ENCODE results near the gene HUWE1.

Gene HUWE1

GRCh38 chrX:53704854-53705253 lies 18.3 kb upstream of the HUWE1 start:
- no peak for TF ChIP-seq YY1 (IDR thresholded peaks at IDR 0.05; ENCODE audit: low read depth)
- TF ChIP-seq RAD21 (IDR thresholded peaks at IDR 0.05; ENCODE audit: low read depth): no peak
- no peak for TF ChIP-seq TEAD4 (IDR thresholded peaks at IDR 0.05)
- no peak for TF ChIP-seq TAF1 (IDR thresholded peaks at IDR 0.05; ENCODE audit: low read depth)
- TF ChIP-seq ZBTB7A (IDR thresholded peaks at IDR 0.05; ENCODE audit: low read depth): no peak
- TF ChIP-seq EGR1 (IDR thresholded peaks at IDR 0.05): no peak
- TF ChIP-seq, protein P1, sequence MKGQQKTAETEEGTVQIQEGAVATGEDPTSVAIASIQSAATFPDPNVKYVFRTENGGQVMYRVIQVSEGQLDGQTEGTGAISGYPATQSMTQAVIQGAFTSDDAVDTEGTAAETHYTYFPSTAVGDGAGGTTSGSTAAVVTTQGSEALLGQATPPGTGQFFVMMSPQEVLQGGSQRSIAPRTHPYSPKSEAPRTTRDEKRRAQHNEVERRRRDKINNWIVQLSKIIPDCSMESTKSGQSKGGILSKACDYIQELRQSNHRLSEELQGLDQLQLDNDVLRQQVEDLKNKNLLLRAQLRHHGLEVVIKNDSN (IDR thresholded peaks at IDR 0.05): no peak
- TF ChIP-seq TCF12 (IDR thresholded peaks at IDR 0.05; ENCODE audit: low read depth): no peak
- TF ChIP-seq, protein P2, sequence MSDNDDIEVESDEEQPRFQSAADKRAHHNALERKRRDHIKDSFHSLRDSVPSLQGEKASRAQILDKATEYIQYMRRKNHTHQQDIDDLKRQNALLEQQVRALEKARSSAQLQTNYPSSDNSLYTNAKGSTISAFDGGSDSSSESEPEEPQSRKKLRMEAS (IDR thresholded peaks at IDR 0.05): no peak
- no peak for TF ChIP-seq CREB1 (IDR thresholded peaks at IDR 0.05; ENCODE audit: low read depth)

DNA sequence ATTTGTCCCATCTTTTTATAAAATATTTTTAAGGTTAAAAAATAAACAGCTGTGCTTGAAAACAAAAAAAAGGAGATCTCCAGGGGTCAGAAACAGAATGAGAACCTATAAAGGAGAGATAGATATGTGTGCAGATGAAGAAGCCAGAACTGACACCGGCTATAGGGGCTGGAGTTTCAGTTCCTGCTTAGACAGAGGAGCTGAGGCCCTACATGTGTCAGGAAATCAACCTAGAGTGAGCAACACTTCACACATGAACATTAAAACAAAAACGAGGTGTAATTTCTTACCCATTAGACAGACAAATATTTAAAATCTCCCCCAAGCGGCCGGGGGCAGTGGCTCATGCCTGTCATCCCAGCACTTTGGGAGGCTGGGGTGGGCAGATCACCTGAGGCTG lies 17.8 kb upstream of the HUWE1 start:
- TF ChIP-seq EGR1 (IDR thresholded peaks at IDR 0.05) (no peak), FOXM1 (IDR thresholded peaks at IDR 0.05; ENCODE audit: borderline replicate concordance, low read depth) (no peak), TCF12 (IDR thresholded peaks at IDR 0.05; ENCODE audit: low read depth) (no peak), RAD21 (IDR thresholded peaks at IDR 0.05; ENCODE audit: low read depth) (no peak), CREB1 (IDR thresholded peaks at IDR 0.05; ENCODE audit: low read depth) (no peak), TAF1 (IDR thresholded peaks at IDR 0.05; ENCODE audit: low read depth) (no peak), ZBTB7A (IDR thresholded peaks at IDR 0.05; ENCODE audit: low read depth) (no peak), YY1 (IDR thresholded peaks at IDR 0.05; ENCODE audit: low read depth) (no peak), CEBPB (IDR thresholded peaks at IDR 0.05) (no peak), TEAD4 (IDR thresholded peaks at IDR 0.05) (no peak), EP300 (IDR thresholded peaks at IDR 0.05; ENCODE audit: borderline replicate concordance) (no peak), NFIC (IDR thresholded peaks at IDR 0.05) (no peak), REST (IDR thresholded peaks at IDR 0.05; ENCODE audit: low read depth) (no peak)
- TF ChIP-seq, protein P1 (IDR thresholded peaks at IDR 0.05): no peak
- TF ChIP-seq, protein P2 (IDR thresholded peaks at IDR 0.05): no peak

DNA sequence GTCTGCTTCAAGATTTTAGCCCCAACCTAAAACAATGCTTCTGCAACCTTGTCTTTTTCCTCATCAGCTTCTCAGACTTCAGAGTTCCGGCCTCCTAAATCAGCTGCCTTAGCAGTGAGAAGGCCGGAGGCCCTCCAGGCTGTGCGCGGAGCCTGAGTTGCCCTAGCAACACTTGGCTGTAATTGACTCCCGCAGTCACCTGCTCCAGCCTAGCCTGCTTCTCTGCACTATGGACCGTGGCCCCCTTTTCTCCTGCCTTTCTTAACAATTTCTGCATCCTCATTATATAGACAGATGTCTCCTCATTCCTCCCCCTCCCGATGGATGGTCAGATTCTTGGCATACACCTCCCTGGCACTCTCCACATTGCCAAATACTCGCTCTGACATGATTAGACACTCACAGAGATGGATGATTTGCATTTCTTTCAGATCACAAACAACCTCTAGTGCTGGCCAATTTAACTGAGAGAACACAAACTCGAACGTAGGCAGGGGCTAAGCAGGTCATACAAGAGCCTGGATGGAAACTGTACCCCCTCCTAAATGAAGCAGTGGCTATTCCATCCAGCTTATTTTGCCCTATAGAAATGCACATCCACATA lies 9.5 kb upstream of the HUWE1 start:
- TF ChIP-seq CEBPB (IDR thresholded peaks at IDR 0.05) (no peak), CREB1 (IDR thresholded peaks at IDR 0.05; ENCODE audit: low read depth) (no peak), TAF1 (IDR thresholded peaks at IDR 0.05; ENCODE audit: low read depth) (no peak), RAD21 (IDR thresholded peaks at IDR 0.05; ENCODE audit: low read depth) (no peak), ZBTB7A (IDR thresholded peaks at IDR 0.05; ENCODE audit: low read depth) (no peak), EP300 (IDR thresholded peaks at IDR 0.05; ENCODE audit: borderline replicate concordance) (no peak), TCF12 (IDR thresholded peaks at IDR 0.05; ENCODE audit: low read depth) (no peak), NFIC (IDR thresholded peaks at IDR 0.05) (no peak), REST (IDR thresholded peaks at IDR 0.05; ENCODE audit: low read depth) (no peak), EGR1 (IDR thresholded peaks at IDR 0.05) (no peak), TEAD4 (IDR thresholded peaks at IDR 0.05) (no peak), FOXM1 (IDR thresholded peaks at IDR 0.05; ENCODE audit: borderline replicate concordance, low read depth) (no peak), YY1 (IDR thresholded peaks at IDR 0.05; ENCODE audit: low read depth) (no peak)
- TF ChIP-seq, protein P2 (IDR thresholded peaks at IDR 0.05): no peak
- TF ChIP-seq, protein P1 (IDR thresholded peaks at IDR 0.05): no peak

DNA sequence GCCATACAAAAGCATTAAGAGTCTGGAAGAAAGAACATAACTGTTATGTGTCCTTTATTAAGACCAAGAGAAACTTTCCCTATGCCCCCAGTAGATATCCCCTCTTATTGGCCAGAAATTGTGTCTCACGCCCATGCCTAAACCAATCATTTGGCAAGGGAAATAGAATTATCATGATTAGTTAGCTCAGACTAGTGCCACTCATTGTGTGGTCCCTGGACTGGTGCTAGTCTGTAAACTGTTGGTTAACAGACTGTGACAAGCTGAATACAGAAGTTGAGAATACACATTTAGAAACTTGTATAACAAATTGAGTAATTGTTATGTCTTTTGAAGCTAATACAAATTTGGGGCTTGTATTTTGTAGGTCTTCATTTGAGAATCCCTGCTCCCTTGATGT lies 8.1 kb upstream of the HUWE1 start:
- TF ChIP-seq EP300 (IDR thresholded peaks at IDR 0.05; ENCODE audit: borderline replicate concordance) (no peak), TCF12 (IDR thresholded peaks at IDR 0.05; ENCODE audit: low read depth) (no peak), YY1 (IDR thresholded peaks at IDR 0.05; ENCODE audit: low read depth) (no peak), RAD21 (IDR thresholded peaks at IDR 0.05; ENCODE audit: low read depth) (no peak), TEAD4 (IDR thresholded peaks at IDR 0.05) (no peak), FOXM1 (IDR thresholded peaks at IDR 0.05; ENCODE audit: borderline replicate concordance, low read depth) (no peak), TAF1 (IDR thresholded peaks at IDR 0.05; ENCODE audit: low read depth) (no peak), ZBTB7A (IDR thresholded peaks at IDR 0.05; ENCODE audit: low read depth) (no peak)

GRCh38 chrX:53688300-53688699 lies 1.8 kb upstream of the HUWE1 start:
- TF ChIP-seq YY1 (IDR thresholded peaks at IDR 0.05; ENCODE audit: low read depth) (no peak), REST (IDR thresholded peaks at IDR 0.05; ENCODE audit: low read depth) (no peak), RAD21 (IDR thresholded peaks at IDR 0.05; ENCODE audit: low read depth) (no peak), FOXM1 (IDR thresholded peaks at IDR 0.05; ENCODE audit: borderline replicate concordance, low read depth) (no peak), CREB1 (IDR thresholded peaks at IDR 0.05; ENCODE audit: low read depth) (no peak), EGR1 (IDR thresholded peaks at IDR 0.05) (no peak), TEAD4 (IDR thresholded peaks at IDR 0.05) (no peak), EP300 (IDR thresholded peaks at IDR 0.05; ENCODE audit: borderline replicate concordance) (no peak), NFIC (IDR thresholded peaks at IDR 0.05) (no peak), TAF1 (IDR thresholded peaks at IDR 0.05; ENCODE audit: low read depth) (no peak), CEBPB (IDR thresholded peaks at IDR 0.05) (no peak), TCF12 (IDR thresholded peaks at IDR 0.05; ENCODE audit: low read depth) (no peak), ZBTB7A (IDR thresholded peaks at IDR 0.05; ENCODE audit: low read depth) (no peak)
- TF ChIP-seq, protein P2 (IDR thresholded peaks at IDR 0.05): no peak
